Measurements from ENCODE around the gene CD96.

DNA sequence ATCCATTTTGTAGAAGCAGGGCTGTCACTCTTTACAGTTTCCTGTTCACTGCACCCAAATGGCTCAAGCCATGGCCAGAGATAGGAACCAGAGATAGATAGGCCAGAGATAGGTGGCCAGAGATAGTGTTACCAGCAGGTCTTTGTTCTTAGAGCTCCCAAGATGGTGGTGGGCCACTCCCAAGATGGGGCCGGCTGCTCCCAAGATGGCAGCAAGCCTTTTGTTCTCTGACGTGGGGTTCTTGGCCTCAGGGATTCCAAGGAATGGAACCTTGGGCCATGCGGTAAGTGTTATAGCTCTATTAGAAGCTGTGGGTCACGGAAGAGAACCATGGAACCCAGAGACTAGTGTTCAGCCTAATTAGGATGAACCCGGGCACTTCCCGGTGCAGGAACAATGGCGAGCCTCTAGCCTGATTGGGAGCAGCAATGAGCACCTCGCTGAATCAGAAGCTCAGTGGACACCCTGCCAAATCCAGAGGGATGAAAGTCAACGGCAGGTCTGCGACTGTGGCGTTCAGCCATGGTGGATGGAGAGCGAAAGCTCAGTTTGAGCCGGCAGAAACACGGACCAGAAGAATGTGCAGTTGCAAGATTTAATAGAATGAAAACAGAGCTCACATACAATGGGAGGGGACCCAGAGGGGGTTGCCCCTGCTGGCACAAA lies 45.0 kb upstream of the CD96 start:
- TF ChIP-seq, protein P1, sequence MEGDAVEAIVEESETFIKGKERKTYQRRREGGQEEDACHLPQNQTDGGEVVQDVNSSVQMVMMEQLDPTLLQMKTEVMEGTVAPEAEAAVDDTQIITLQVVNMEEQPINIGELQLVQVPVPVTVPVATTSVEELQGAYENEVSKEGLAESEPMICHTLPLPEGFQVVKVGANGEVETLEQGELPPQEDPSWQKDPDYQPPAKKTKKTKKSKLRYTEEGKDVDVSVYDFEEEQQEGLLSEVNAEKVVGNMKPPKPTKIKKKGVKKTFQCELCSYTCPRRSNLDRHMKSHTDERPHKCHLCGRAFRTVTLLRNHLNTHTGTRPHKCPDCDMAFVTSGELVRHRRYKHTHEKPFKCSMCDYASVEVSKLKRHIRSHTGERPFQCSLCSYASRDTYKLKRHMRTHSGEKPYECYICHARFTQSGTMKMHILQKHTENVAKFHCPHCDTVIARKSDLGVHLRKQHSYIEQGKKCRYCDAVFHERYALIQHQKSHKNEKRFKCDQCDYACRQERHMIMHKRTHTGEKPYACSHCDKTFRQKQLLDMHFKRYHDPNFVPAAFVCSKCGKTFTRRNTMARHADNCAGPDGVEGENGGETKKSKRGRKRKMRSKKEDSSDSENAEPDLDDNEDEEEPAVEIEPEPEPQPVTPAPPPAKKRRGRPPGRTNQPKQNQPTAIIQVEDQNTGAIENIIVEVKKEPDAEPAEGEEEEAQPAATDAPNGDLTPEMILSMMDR (IDR thresholded peaks at IDR 0.05), result no peak
- no peak for TF ChIP-seq POLR2A (IDR thresholded peaks at IDR 0.05)

Measured in body of pancreas (tissue), 4 donors.